Cortex of kidney (tissue), 1 donor: ENCODE data around the gene OR5AS1.
"Not testable (repeated sequence)": the region's sequence is repeated elsewhere in the genome, so short reads cannot be mapped to it uniquely, and the experiment has no call there.

Experiments used
- DNase-seq: peaks from one replicate; lab custom pipeline; 2025; lab: John Stamatoyannopoulos, UW

The OR5AS1 gene

GRCh38 chr11:56027354-56027753 lies at the start of gene OR5AS1:
Gene OR5AS1, plus strand, starts transcription at chr11:56027654. Its CDS starts 2,765 bp downstream, at chr11:56030419.
- no peak for DNase-seq

- DNase-seq: no peak
Observed at GRCh38 chr11:55994525-55994924, 32.9 kb upstream of the OR5AS1 start, which contains the start of gene OR5F1. Gene OR5F1, minus strand, starts transcription at chr11:55994625. Its CDS starts 0 bp downstream, at chr11:55994625.

GRCh38 chr11:56010716-56011115 lies 16.7 kb upstream of the OR5AS1 start:
- DNase-seq: no peak

- DNase-seq: no peak
Observed at GRCh38 chr11:56013805-56014204, 13.6 kb upstream of the OR5AS1 start.

GRCh38 chr11:56045538-56045937 lies 18.1 kb downstream of the OR5AS1 start:
- no peak for DNase-seq

- DNase-seq: no peak
Observed at GRCh38 chr11:56048480-56048879, 21.0 kb downstream of the OR5AS1 start.

GRCh38 chr11:56049487-56049886 lies 22.0 kb downstream of the OR5AS1 start:
- no peak for DNase-seq

- not testable (repeated sequence) for DNase-seq
Observed at GRCh38 chr11:56056366-56056765, 28.9 kb downstream of the OR5AS1 start.

- DNase-seq: not testable (repeated sequence)
Observed at GRCh38 chr11:56057661-56058237, 30.3 kb downstream of the OR5AS1 start.

GRCh38 chr11:56058260-56058780 lies 30.9 kb downstream of the OR5AS1 start:
- DNase-seq: not testable (repeated sequence)

- no peak for DNase-seq
Observed at GRCh38 chr11:56066980-56067379, 39.5 kb downstream of the OR5AS1 start.
